ENCODE data around the gene TCF23. TPM values are rescaled to one million over a fixed set of nuclear protein-coding genes. Genes with fewer than 3 reads are reported as not detected.

The TCF23 gene
- total and polyA plus RNA-seq, 2 experiments from 2014 or later, result 0.03 to 0.07 TPM

DNA sequence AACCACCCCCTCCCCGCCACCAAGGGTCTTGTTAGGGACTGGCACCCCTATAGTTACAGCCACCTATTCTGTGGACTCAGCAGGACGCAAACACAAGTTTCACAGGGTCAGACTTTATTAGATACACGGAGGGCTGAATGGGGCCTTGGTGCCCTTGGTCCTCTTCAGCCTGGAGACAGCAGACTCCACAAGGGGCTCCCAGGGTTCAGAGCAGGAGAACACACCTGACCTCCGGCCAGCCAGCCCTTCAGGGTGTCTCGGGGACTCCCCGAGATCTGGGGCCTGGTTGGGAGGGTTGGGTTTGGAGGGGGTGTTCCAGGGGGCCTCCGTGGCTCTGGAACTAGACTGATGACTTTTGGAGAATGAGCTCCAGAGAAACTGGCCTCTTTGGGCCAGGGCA, 12.1 kb upstream of the TCF23 start (continued):
- TF ChIP-seq, protein P1, sequence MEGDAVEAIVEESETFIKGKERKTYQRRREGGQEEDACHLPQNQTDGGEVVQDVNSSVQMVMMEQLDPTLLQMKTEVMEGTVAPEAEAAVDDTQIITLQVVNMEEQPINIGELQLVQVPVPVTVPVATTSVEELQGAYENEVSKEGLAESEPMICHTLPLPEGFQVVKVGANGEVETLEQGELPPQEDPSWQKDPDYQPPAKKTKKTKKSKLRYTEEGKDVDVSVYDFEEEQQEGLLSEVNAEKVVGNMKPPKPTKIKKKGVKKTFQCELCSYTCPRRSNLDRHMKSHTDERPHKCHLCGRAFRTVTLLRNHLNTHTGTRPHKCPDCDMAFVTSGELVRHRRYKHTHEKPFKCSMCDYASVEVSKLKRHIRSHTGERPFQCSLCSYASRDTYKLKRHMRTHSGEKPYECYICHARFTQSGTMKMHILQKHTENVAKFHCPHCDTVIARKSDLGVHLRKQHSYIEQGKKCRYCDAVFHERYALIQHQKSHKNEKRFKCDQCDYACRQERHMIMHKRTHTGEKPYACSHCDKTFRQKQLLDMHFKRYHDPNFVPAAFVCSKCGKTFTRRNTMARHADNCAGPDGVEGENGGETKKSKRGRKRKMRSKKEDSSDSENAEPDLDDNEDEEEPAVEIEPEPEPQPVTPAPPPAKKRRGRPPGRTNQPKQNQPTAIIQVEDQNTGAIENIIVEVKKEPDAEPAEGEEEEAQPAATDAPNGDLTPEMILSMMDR (conservative IDR thresholded peaks at IDR 0.05; ENCODE audit: low read depth in 2 of 2), result no peak
- TF ChIP-seq EZH2phosphoT487 (IDR thresholded peaks at IDR 0.05; ENCODE audit: unreplicated experiment) (no peak), JUNB (IDR thresholded peaks at IDR 0.05; ENCODE audit: unreplicated experiment) (no peak), STAT1 (IDR thresholded peaks at IDR 0.05; ENCODE audit: unreplicated experiment) (no peak)

DNA sequence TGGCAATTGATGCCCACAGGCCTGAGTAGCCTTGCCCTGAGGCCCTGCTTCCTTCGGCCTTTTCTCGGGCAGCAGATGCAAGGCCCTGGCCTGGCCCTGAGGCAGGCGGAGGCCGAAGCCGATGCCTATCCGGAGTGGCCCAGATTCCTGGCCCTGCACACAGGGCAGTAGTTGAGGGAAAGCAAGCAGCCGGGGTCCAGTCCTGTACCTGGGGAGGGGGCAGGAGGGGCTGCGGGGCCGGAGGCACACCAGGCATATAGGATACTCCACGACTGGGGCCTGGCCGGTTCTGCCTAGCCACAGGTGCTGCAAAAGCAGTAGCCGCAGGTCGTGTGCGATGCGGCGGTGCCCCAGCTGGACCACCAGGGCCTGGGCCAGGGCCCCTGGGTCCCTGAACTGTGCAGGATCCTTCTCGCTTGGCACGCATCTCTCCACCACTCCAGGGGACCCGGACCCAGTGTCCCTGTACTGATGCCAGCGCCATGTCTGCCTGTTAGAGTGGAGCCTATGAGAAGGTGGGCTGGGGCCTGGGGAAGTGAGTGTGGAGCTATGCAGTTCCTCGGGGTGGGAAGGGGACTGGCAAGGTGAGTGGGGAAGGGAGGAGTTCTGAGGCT, 11.4 kb upstream of the TCF23 start:
- H4K20me1 ChIP-seq (replicated peaks; ENCODE audit: insufficient read depth), result peaks cover 10% of the 10 kb centered on the region; the same call in 1 of the 2 replicates
- peaks cover 11% of the 10 kb centered on the region for H3K79me2 ChIP-seq (replicated peaks; ENCODE audit: insufficient read depth)
- H3K4me1 ChIP-seq (ENCODE audit: insufficient read depth), result peaks cover 6% of the 10 kb centered on the region; the same call in 1 of the 2 replicates
- H2AFZ ChIP-seq, result peak overlapping the region; percentile 56; the same call in 1 of the 2 replicates
- no peak overlapping the region for H3K4me2 ChIP-seq
- no peaks in the 10 kb centered on the region; the same call in 1 of the 2 replicates for H3F3A ChIP-seq (replicated peaks; ENCODE audit: low read depth)
- no peak overlapping the region for H3K4me3 ChIP-seq
- H3K4me1 Mint-ChIP-seq, result peaks cover 10% of the 10 kb centered on the region; the same call in 2 of the 3 replicates
- H3K36me3 ChIP-seq (ENCODE audit: insufficient read depth), result no peaks in the 10 kb centered on the region
- no peaks in the 10 kb centered on the region for H3K9me3 Mint-ChIP-seq
- H3K27me3 ChIP-seq (ENCODE audit: insufficient read depth), result no peaks in the 10 kb centered on the region
- H3K27me3 Mint-ChIP-seq (ENCODE audit: insufficient read depth, low read depth, poor library complexity), result peaks cover 8% of the 10 kb centered on the region
- ATAC-seq, result no peak
- no peak overlapping the region for H3K4me3 Mint-ChIP-seq
- peaks cover 11% of the 10 kb centered on the region; the same call in 2 of the 3 replicates for H3K36me3 Mint-ChIP-seq (ENCODE audit: low read depth)
- H3K27ac ChIP-seq (ENCODE audit: low read depth), result no peak overlapping the region
- DNase-seq (ENCODE audit: low spot score), result no peak
- no peak overlapping the region for H3K27ac Mint-ChIP-seq
- no peaks in the 10 kb centered on the region for H3K9me2 ChIP-seq (ENCODE audit: insufficient read depth)
- no peak for TF ChIP-seq JUNB (IDR thresholded peaks at IDR 0.05; ENCODE audit: unreplicated experiment)
- TF ChIP-seq, protein P2, sequence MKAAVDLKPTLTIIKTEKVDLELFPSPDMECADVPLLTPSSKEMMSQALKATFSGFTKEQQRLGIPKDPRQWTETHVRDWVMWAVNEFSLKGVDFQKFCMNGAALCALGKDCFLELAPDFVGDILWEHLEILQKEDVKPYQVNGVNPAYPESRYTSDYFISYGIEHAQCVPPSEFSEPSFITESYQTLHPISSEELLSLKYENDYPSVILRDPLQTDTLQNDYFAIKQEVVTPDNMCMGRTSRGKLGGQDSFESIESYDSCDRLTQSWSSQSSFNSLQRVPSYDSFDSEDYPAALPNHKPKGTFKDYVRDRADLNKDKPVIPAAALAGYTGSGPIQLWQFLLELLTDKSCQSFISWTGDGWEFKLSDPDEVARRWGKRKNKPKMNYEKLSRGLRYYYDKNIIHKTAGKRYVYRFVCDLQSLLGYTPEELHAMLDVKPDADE (IDR thresholded peaks at IDR 0.05), result no peak
- TF ChIP-seq EZH2 (IDR thresholded peaks at IDR 0.05; ENCODE audit: low read depth, unreplicated experiment), result no peak
- no peak for TF ChIP-seq STAT1 (IDR thresholded peaks at IDR 0.05; ENCODE audit: unreplicated experiment)
- no peak for TF ChIP-seq EZH2phosphoT487 (IDR thresholded peaks at IDR 0.05; ENCODE audit: unreplicated experiment)
- no peak for TF ChIP-seq NANOG (IDR thresholded peaks at IDR 0.05; ENCODE audit: borderline replicate concordance)
- no peak for TF ChIP-seq ZNF114 (CRISPR knock-in tag; IDR thresholded peaks at IDR 0.05)
- TF ChIP-seq ZNF331 (CRISPR knock-in tag; IDR thresholded peaks at IDR 0.05; ENCODE audit: low read depth), result no peak
- TF ChIP-seq, protein P3, sequence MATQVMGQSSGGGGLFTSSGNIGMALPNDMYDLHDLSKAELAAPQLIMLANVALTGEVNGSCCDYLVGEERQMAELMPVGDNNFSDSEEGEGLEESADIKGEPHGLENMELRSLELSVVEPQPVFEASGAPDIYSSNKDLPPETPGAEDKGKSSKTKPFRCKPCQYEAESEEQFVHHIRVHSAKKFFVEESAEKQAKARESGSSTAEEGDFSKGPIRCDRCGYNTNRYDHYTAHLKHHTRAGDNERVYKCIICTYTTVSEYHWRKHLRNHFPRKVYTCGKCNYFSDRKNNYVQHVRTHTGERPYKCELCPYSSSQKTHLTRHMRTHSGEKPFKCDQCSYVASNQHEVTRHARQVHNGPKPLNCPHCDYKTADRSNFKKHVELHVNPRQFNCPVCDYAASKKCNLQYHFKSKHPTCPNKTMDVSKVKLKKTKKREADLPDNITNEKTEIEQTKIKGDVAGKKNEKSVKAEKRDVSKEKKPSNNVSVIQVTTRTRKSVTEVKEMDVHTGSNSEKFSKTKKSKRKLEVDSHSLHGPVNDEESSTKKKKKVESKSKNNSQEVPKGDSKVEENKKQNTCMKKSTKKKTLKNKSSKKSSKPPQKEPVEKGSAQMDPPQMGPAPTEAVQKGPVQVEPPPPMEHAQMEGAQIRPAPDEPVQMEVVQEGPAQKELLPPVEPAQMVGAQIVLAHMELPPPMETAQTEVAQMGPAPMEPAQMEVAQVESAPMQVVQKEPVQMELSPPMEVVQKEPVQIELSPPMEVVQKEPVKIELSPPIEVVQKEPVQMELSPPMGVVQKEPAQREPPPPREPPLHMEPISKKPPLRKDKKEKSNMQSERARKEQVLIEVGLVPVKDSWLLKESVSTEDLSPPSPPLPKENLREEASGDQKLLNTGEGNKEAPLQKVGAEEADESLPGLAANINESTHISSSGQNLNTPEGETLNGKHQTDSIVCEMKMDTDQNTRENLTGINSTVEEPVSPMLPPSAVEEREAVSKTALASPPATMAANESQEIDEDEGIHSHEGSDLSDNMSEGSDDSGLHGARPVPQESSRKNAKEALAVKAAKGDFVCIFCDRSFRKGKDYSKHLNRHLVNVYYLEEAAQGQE (IDR thresholded peaks at IDR 0.05; ENCODE audit: unreplicated experiment), result no peak
- TF ChIP-seq, protein P4, sequence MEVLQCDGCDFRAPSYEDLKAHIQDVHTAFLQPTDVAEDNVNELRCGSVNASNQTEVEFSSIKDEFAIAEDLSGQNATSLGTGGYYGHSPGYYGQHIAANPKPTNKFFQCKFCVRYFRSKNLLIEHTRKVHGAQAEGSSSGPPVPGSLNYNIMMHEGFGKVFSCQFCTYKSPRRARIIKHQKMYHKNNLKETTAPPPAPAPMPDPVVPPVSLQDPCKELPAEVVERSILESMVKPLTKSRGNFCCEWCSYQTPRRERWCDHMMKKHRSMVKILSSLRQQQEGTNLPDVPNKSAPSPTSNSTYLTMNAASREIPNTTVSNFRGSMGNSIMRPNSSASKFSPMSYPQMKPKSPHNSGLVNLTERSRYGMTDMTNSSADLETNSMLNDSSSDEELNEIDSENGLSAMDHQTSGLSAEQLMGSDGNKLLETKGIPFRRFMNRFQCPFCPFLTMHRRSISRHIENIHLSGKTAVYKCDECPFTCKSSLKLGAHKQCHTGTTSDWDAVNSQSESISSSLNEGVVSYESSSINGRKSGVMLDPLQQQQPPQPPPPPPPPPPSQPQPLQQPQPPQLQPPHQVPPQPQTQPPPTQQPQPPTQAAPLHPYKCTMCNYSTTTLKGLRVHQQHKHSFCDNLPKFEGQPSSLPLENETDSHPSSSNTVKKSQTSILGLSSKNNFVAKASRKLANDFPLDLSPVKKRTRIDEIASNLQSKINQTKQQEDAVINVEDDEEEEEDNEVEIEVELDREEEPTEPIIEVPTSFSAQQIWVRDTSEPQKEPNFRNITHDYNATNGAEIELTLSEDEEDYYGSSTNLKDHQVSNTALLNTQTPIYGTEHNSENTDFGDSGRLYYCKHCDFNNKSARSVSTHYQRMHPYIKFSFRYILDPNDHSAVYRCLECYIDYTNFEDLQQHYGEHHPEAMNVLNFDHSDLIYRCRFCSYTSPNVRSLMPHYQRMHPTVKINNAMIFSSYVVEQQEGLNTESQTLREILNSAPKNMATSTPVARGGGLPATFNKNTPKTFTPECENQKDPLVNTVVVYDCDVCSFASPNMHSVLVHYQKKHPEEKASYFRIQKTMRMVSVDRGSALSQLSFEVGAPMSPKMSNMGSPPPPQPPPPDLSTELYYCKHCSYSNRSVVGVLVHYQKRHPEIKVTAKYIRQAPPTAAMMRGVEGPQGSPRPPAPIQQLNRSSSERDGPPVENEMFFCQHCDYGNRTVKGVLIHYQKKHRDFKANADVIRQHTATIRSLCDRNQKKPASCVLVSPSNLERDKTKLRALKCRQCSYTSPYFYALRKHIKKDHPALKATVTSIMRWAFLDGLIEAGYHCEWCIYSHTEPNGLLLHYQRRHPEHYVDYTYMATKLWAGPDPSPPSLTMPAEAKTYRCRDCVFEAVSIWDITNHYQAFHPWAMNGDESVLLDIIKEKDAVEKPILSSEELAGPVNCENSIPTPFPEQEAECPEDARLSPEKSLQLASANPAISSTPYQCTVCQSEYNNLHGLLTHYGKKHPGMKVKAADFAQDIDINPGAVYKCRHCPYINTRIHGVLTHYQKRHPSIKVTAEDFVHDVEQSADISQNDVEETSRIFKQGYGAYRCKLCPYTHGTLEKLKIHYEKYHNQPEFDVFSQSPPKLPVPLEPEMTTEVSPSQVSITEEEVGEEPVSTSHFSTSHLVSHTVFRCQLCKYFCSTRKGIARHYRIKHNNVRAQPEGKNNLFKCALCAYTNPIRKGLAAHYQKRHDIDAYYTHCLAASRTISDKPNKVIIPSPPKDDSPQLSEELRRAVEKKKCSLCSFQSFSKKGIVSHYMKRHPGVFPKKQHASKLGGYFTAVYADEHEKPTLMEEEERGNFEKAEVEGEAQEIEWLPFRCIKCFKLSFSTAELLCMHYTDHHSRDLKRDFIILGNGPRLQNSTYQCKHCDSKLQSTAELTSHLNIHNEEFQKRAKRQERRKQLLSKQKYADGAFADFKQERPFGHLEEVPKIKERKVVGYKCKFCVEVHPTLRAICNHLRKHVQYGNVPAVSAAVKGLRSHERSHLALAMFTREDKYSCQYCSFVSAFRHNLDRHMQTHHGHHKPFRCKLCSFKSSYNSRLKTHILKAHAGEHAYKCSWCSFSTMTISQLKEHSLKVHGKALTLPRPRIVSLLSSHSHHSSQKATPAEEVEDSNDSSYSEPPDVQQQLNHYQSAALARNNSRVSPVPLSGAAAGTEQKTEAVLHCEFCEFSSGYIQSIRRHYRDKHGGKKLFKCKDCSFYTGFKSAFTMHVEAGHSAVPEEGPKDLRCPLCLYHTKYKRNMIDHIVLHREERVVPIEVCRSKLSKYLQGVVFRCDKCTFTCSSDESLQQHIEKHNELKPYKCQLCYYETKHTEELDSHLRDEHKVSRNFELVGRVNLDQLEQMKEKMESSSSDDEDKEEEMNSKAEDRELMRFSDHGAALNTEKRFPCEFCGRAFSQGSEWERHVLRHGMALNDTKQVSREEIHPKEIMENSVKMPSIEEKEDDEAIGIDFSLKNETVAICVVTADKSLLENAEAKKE (CRISPR knock-in tag; IDR thresholded peaks at IDR 0.05), result no peak
